ENCODE measurements around the gene NFKB2.

Gene NFKB2

GRCh38 chr10:102444851-102445250, 49.3 kb downstream of the NFKB2 start:
- no peaks in the 10 kb centered on the region for H3K36me3 ChIP-seq (ENCODE audit: insufficient read depth, low read length)
- H3F3A ChIP-seq (ENCODE audit: insufficient read depth, low read length), result no peaks in the 10 kb centered on the region
- TF ChIP-seq CTCF (IDR thresholded peaks at IDR 0.05; ENCODE audit: low read length) (no peak), EZH2 (IDR thresholded peaks at IDR 0.05; ENCODE audit: borderline replicate concordance, low read length) (no peak)
- H3K4me1 ChIP-seq (ENCODE audit: insufficient read depth, low read length, severe bottlenecking), result peaks cover 17% of the 10 kb centered on the region
- H3K79me2 ChIP-seq (ENCODE audit: insufficient read depth, low read length), result no peaks in the 10 kb centered on the region
- no peak overlapping the region for H3K9ac ChIP-seq (ENCODE audit: low read length)
- H3K4me2 ChIP-seq (ENCODE audit: low read length), result no peak overlapping the region
- H2AFZ ChIP-seq (ENCODE audit: low read length), result no peak overlapping the region
- no peaks in the 10 kb centered on the region for H3K9me2 ChIP-seq (ENCODE audit: low read depth, low read length)
- no peak overlapping the region for H3K27ac ChIP-seq (ENCODE audit: low read depth, low read length, poor library complexity, severe bottlenecking)
- H3K9me3 ChIP-seq (ENCODE audit: low read length), result no peaks in the 10 kb centered on the region
- no peaks in the 10 kb centered on the region for H3K27me3 ChIP-seq (ENCODE audit: insufficient read depth, low read length)
- no peaks in the 10 kb centered on the region for H4K20me1 ChIP-seq (ENCODE audit: insufficient read depth, low read length)
- H3K4me3 ChIP-seq (ENCODE audit: low read depth, low read length, poor library complexity, severe bottlenecking), result no peak overlapping the region

DNA sequence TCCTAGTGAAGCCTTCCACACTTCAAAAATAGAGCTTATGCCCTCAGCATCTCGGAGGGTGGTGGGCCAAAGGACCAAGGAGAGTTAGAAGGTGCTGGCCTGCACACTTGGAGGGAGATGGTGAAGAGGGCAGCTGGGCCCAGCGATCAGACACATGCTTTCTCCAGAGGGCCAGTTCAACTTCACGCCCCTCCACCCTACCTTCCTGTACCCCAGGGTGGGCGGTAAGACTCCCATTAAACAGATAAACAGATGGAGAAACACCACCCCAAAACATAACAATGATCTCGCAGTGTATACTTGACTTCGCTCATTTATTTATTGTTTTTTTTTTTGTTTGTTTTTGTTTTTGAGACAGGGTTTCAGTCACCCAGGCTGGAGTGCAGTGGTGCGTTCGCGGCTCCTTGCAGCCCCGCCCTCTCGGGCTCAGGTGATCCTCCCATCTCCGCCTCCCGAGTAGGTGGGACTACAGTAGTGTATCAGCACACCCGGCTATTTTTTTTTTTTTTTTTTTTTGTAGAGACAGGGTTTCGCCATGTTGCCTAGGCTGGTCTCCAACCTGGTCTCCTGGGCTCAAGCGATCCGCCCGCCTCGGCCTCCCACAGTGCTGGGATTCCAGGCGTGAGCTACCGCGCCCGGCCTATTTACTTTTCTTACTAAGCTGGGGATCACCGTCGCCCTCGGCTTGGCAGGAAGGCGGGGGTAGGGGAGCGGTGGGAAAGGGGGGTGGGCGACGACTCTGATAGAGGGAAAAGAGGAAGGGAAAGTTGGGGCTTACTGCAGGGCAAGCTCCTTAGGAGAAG, 54.0 kb downstream of the NFKB2 start:
- H2AFZ ChIP-seq (ENCODE audit: low read length), result no peak overlapping the region
- H3K4me1 ChIP-seq (ENCODE audit: insufficient read depth, low read length, severe bottlenecking), result peaks cover 22% of the 10 kb centered on the region
- peaks cover 7% of the 10 kb centered on the region; the same call in 1 of the 2 replicates for H3K36me3 ChIP-seq (ENCODE audit: insufficient read depth, low read length)
- H4K20me1 ChIP-seq (ENCODE audit: insufficient read depth, low read length), result no peaks in the 10 kb centered on the region
- TF ChIP-seq CTCF (IDR thresholded peaks at IDR 0.05; ENCODE audit: low read length), result no peak
- peak overlapping the region; percentile 86 for H3K9ac ChIP-seq (ENCODE audit: low read length)
- H3K9me3 ChIP-seq (ENCODE audit: low read length), result no peaks in the 10 kb centered on the region
- H3K27me3 ChIP-seq (ENCODE audit: insufficient read depth, low read length), result no peaks in the 10 kb centered on the region
- no peaks in the 10 kb centered on the region for H3F3A ChIP-seq (ENCODE audit: insufficient read depth, low read length)
- H3K4me3 ChIP-seq (ENCODE audit: low read depth, low read length, poor library complexity, severe bottlenecking), result peak overlapping the region; percentile 70
- peak overlapping the region; percentile 81 for H3K27ac ChIP-seq (ENCODE audit: low read depth, low read length, poor library complexity, severe bottlenecking)
- H3K79me2 ChIP-seq (ENCODE audit: insufficient read depth, low read length), result 0 out of 2 replicates have a peak, but pooled peaks cover 5% of the 10 kb centered on the region
- H3K9me2 ChIP-seq (ENCODE audit: low read depth, low read length), result no peaks in the 10 kb centered on the region
- H3K4me2 ChIP-seq (ENCODE audit: low read length), result peak overlapping the region; percentile 77

DNA sequence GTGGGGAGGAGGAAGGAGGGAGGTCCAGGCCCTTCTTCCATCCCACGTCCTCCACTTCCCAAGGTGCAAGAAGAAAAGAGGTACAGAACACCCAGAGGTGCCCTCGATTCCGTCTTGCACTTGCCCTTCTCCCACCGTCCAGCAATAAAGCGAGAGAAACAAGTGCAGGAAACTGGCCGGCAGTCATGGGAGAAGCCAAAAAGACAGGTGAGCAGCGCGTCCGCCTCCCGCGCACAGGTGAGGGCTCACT, 54.5 kb downstream of the NFKB2 start:
- H3K4me3 ChIP-seq (ENCODE audit: low read depth, low read length, poor library complexity, severe bottlenecking), result peak overlapping the region; percentile 70
- H3K36me3 ChIP-seq (ENCODE audit: insufficient read depth, low read length), result peaks cover 7% of the 10 kb centered on the region; the same call in 1 of the 2 replicates
- no peaks in the 10 kb centered on the region for H3K27me3 ChIP-seq (ENCODE audit: insufficient read depth, low read length)
- H3K27ac ChIP-seq (ENCODE audit: low read depth, low read length, poor library complexity, severe bottlenecking), result peak overlapping the region; percentile 81
- H3K4me2 ChIP-seq (ENCODE audit: low read length), result peak overlapping the region; percentile 77
- H3K9me3 ChIP-seq (ENCODE audit: low read length), result no peaks in the 10 kb centered on the region
- H4K20me1 ChIP-seq (ENCODE audit: insufficient read depth, low read length), result no peaks in the 10 kb centered on the region
- 0 out of 2 replicates have a peak, but pooled peaks cover 5% of the 10 kb centered on the region for H3K79me2 ChIP-seq (ENCODE audit: insufficient read depth, low read length)
- TF ChIP-seq CTCF (IDR thresholded peaks at IDR 0.05; ENCODE audit: low read length), result no peak
- H3F3A ChIP-seq (ENCODE audit: insufficient read depth, low read length), result no peaks in the 10 kb centered on the region
- peak overlapping the region; percentile 86 for H3K9ac ChIP-seq (ENCODE audit: low read length)
- H2AFZ ChIP-seq (ENCODE audit: low read length), result no peak overlapping the region
- no peaks in the 10 kb centered on the region for H3K9me2 ChIP-seq (ENCODE audit: low read depth, low read length)
- H3K4me1 ChIP-seq (ENCODE audit: insufficient read depth, low read length, severe bottlenecking), result peaks cover 22% of the 10 kb centered on the region

All from OCI-LY1 (cell line).